IMR-90 (cell line): ENCODE data around the gene GSN. TPM values are rescaled to one million over a fixed set of nuclear protein-coding genes. Genes with fewer than 3 reads are reported as not detected.
A peak's percentile ranks its signal among the peaks of the same experiment; 100 is the strongest.

Source experiments
- ATAC-seq: fragments of 200-7000 bp; cut with Tn5 transposase; 2 replicates; pipeline ENCODE4 v1.9.1; 2020; ENCODE audit warnings: low read depth, mild to moderate bottlenecking, moderate library complexity
- BruUV-seq: library from RNA; stranded (reverse); fragments of 400-500 nt; replicated peaks from 2 replicates; lab custom pipeline; 2021; lab: Mats Ljungman, UMichigan
- CTCF ChIA-PET: fragments of 300-600 bp; formaldehyde crosslinking; extraction: SDS; loops from one replicate; lab custom pipeline; 2021; ENCODE audit warnings: antibody characterized with exemption; lab: Yijun Ruan, JAX
- POLR2A ChIA-PET: fragments of 300-600 bp; sonication (Branson Sonifier 250); formaldehyde crosslinking; loops from one replicate; lab custom pipeline; 2022; ENCODE audit warnings: antibody characterized with exemption; ENCODE audit not compliant: unreplicated experiment; lab: Charles Lee
- DNase-seq: peaks from one replicate; pipeline ENCODE4 v3.0.0; 2013
- H2AFZ ChIP-seq: replicated peaks from 2 replicates; pipeline ENCODE3; 2013; ENCODE audit warnings: low read length, mild to moderate bottlenecking; ENCODE audit not compliant: poor library complexity
- H2AK5ac ChIP-seq: 2 replicates; pipeline ENCODE4 v1.6.1; 2013; ENCODE audit warnings: low read depth, low read length, inconsistent platforms
- H2AK9ac ChIP-seq: replicated peaks from 2 replicates; pipeline ENCODE3; 2013; ENCODE audit warnings: mild to moderate bottlenecking, low read depth, low read length, moderate library complexity; ENCODE audit not compliant: poor library complexity
- H2BK120ac ChIP-seq: 2 replicates; pipeline ENCODE4 v1.6.1; 2013; ENCODE audit warnings: low read depth, low read length, inconsistent platforms
- H2BK15ac ChIP-seq: 3 replicates; pipeline ENCODE4 v1.6.1; 2013; ENCODE audit warnings: low read depth, low read length, inconsistent platforms
- H2BK20ac ChIP-seq: 2 replicates; pipeline ENCODE4 v1.6.1; 2013; ENCODE audit warnings: low read depth, mild to moderate bottlenecking, inconsistent platforms, low read length, moderate library complexity
- H2BK5ac ChIP-seq: 2 replicates; pipeline ENCODE4 v1.6.1; 2013; ENCODE audit warnings: mild to moderate bottlenecking, low read depth, low read length, inconsistent platforms; ENCODE audit not compliant: poor library complexity, severe bottlenecking
- H3K14ac ChIP-seq: replicated peaks from 2 replicates; pipeline ENCODE4 v1.6.1; 2013; ENCODE audit warnings: low read depth, low read length, inconsistent platforms
- H3K18ac ChIP-seq: 2 replicates; pipeline ENCODE4 v1.6.1; 2013; ENCODE audit warnings: low read depth, low read length, control low read depth
- H3K23ac ChIP-seq: 2 replicates; pipeline ENCODE4 v1.6.1; 2013; ENCODE audit warnings: low read depth, low read length, inconsistent platforms
- H3K27ac ChIP-seq: 2 replicates; pipeline ENCODE4 v1.5.1; 2013; ENCODE audit warnings: mild to moderate bottlenecking, control low read depth, low read length; ENCODE audit not compliant: insufficient read depth
- H3K27me3 ChIP-seq: 2 replicates; pipeline ENCODE4 v1.6.1; 2013; ENCODE audit warnings: low read length; ENCODE audit not compliant: control insufficient read depth, insufficient read depth
- H3K36me3 ChIP-seq: 2 replicates; pipeline ENCODE4 v1.6.1; 2013; ENCODE audit warnings: low read length, mixed read lengths; ENCODE audit not compliant: control insufficient read depth, insufficient read depth
- H3K4ac ChIP-seq: 2 replicates; pipeline ENCODE4 v1.6.1; 2013; ENCODE audit warnings: low read depth, low read length, inconsistent platforms
- H3K4me1 ChIP-seq: 2 replicates; pipeline ENCODE4 v1.6.1; 2013; ENCODE audit warnings: low read length, mixed read lengths; ENCODE audit not compliant: control insufficient read depth, insufficient read depth
- H3K4me2 ChIP-seq: 2 replicates; pipeline ENCODE4 v1.6.1; 2013; ENCODE audit warnings: low read depth, mild to moderate bottlenecking, control low read depth, low read length, moderate library complexity
- H3K4me3 ChIP-seq: 2 replicates; pipeline ENCODE4 v1.5.1; 2013; ENCODE audit warnings: low read depth, mild to moderate bottlenecking, control low read depth, low read length, moderate library complexity; ENCODE audit not compliant: insufficient read depth
- H3K56ac ChIP-seq: 2 replicates; pipeline ENCODE4 v1.6.1; 2013; ENCODE audit warnings: low read length, inconsistent platforms; ENCODE audit not compliant: insufficient read depth; ENCODE audit errors: extremely low read depth
- H3K79me1 ChIP-seq, 2 experiments: 2 replicates each; pipeline ENCODE4 v1.6.1; 2013; ENCODE audit warnings: low read length in 2 of 2, inconsistent platforms in 1 of 2, low read depth in 1 of 2
- H3K9ac ChIP-seq: 2 replicates; pipeline ENCODE4 v1.6.1; 2013; ENCODE audit warnings: low read depth, low read length, control low read depth
- H3K9me1 ChIP-seq: 2 replicates; pipeline ENCODE4 v1.6.1; 2013; ENCODE audit warnings: low read length, inconsistent platforms; ENCODE audit not compliant: insufficient read depth
- H3K9me3 ChIP-seq: 2 replicates; pipeline ENCODE4 v1.6.1; 2013; ENCODE audit warnings: low read length; ENCODE audit not compliant: control insufficient read depth, insufficient read depth
- H4K20me1 ChIP-seq: 2 replicates; pipeline ENCODE4 v1.6.1; 2013; ENCODE audit warnings: low read length, inconsistent platforms; ENCODE audit not compliant: insufficient read depth
- H4K5ac ChIP-seq: 2 replicates; pipeline ENCODE4 v1.6.1; 2013; ENCODE audit warnings: mild to moderate bottlenecking, low read depth, low read length, control low read depth
- H4K8ac ChIP-seq, 2 experiments: 2 replicates each; pipeline ENCODE4 v1.6.1; 2013; ENCODE audit warnings: low read depth in 2 of 2, low read length in 2 of 2, control low read depth in 1 of 2, inconsistent platforms in 1 of 2
- H4K91ac ChIP-seq: 2 replicates; pipeline ENCODE4 v1.6.1; 2013; ENCODE audit warnings: low read depth, low read length, inconsistent platforms; ENCODE audit not compliant: insufficient read depth
- CTCF ChIP-seq: conservative IDR thresholded peaks from 2 replicates; pipeline ENCODE4 v1.5.1; 2012; ENCODE audit warnings: mild to moderate bottlenecking, low read depth, low read length, improper control_type of control experiment
- MXI1 ChIP-seq: IDR thresholded peaks from 2 replicates; pipeline ENCODE4 v1.6.1; 2012; ENCODE audit warnings: low read depth, mild to moderate bottlenecking, low read length, moderate library complexity, borderline replicate concordance
- RCOR1 ChIP-seq: IDR thresholded peaks from 2 replicates; pipeline ENCODE4 v1.6.1; 2012; ENCODE audit warnings: mild to moderate bottlenecking, low read length, improper control_type of control experiment; ENCODE audit not compliant: insufficient replicate concordance
- USF2 ChIP-seq: fragments of 150-350 bp; IDR thresholded peaks from 2 replicates; pipeline ENCODE4 v1.6.1; 2017; ENCODE audit warnings: mild to moderate bottlenecking, antibody characterized with exemption, low read length, low read depth
- WGBS, 2 experiments: methylation state at CpG; one replicate each; pipeline versions ENCODE4 v1.1.5 to v1.1.7; 2013; ENCODE audit warnings: missing lambda C conversion rate in 2 of 2; ENCODE audit not compliant: insufficient read length in 1 of 2; ENCODE audit errors: extremely low coverage in 2 of 2; 5-methylcytosine and 5-hydroxymethylcytosine counted together
- dilution Hi-C: fragments of 300-500 bp; cut with HindIII; formaldehyde crosslinking; loops from one replicate; pipeline ENCODE4 v1.14.3; 2018; ENCODE audit warnings: low sequenced_read_pairs; ENCODE audit not compliant: unreplicated experiment
- in situ Hi-C: fragments of 300-500 bp; cut with MboI; formaldehyde crosslinking; loops from 3 replicates; pipeline ENCODE4 v1.14.3; 2019; ENCODE audit warnings: low sequenced_read_pairs, inconsistent platforms, mixed read lengths
- intact Hi-C: fragments of 100-400 bp; cut with micrococcal nuclease; formaldehyde crosslinking; loops from 2 replicates; pipeline ENCODE4 v1.10.0; 2022
- polyA plus RNA-seq, 3 experiments: library from polyadenylated mRNA; depleted of rRNA; stranded (reverse); fragments of >200 nt; gene quantifications; 2 replicates each; pipeline ENCODE4 v1.2.3, GENCODE V29; 2012; ENCODE audit warnings: low replicate concordance in 1 of 3
- total RNA-seq: library from RNA; depleted of rRNA; stranded (reverse); fragments of >200 nt; gene quantifications from 2 replicates; pipeline ENCODE4 v1.2.3, GENCODE V29; 2012

The GSN gene
- total and polyA plus RNA-seq, 2 of the 4 experiments (the other 2 are of a cell fraction) = 495 to 547 TPM

- no peak overlapping the region for H3K56ac ChIP-seq
- no peak overlapping the region for H2AFZ ChIP-seq
- H3K4me2 ChIP-seq = no peak overlapping the region
- ATAC-seq (no peak), DNase-seq (no peak)
- H2BK5ac ChIP-seq = no peak overlapping the region
- BruUV-seq = no TSS peak
- intact Hi-C loops = no loop called here
- no peak overlapping the region for H2BK15ac ChIP-seq
- H3K23ac ChIP-seq = no peak overlapping the region
- H2AK5ac ChIP-seq = no peak overlapping the region
- H3K27me3 ChIP-seq = no peaks in the 10 kb centered on the region
- no peaks in the 10 kb centered on the region; the same call in 1 of the 2 replicates for H4K20me1 ChIP-seq
- CTCF ChIA-PET = no interaction called here
- WGBS, 2 experiments = 100% methylated on average over 2 of the region's 10 CpGs; no CpG with 5 or more reads in 1 of the 2 experiments
- H4K5ac ChIP-seq = no peak overlapping the region
- H3K4ac ChIP-seq = no peak overlapping the region
- no peak overlapping the region for H3K18ac ChIP-seq
- POLR2A ChIA-PET = no interaction called here
- H3K36me3 ChIP-seq = peaks cover 70% of the 10 kb centered on the region
- dilution Hi-C loops = no loop called here
- no peak overlapping the region for H2BK20ac ChIP-seq
- H3K4me3 ChIP-seq = no peak overlapping the region
- peaks cover 0 to 10% of the 10 kb centered on the region in 2 experiments; a peak in 1 of 4 replicates for H3K79me1 ChIP-seq
- H2BK120ac ChIP-seq = no peak overlapping the region
- H4K8ac ChIP-seq = no peak overlapping the region
- H4K91ac ChIP-seq = no peak overlapping the region
- in situ Hi-C loops = no loop called here
- H3K9me1 ChIP-seq = no peaks in the 10 kb centered on the region; the same call in 1 of the 2 replicates
- H3K9me3 ChIP-seq = no peaks in the 10 kb centered on the region
- no peak overlapping the region for H3K27ac ChIP-seq
- H2AK9ac ChIP-seq = peak overlapping the region; percentile 29
- no peak overlapping the region for H3K14ac ChIP-seq
- no peak for TF ChIP-seq USF2
- no peak for TF ChIP-seq MXI1
- TF ChIP-seq RCOR1 = no peak
- no peak for TF ChIP-seq CTCF
- no peak overlapping the region for H3K9ac ChIP-seq
- H3K4me1 ChIP-seq = no peaks in the 10 kb centered on the region
Observed at GRCh38 chr9:121313458-121314152, 45.6 kb downstream of the GSN start.
